ENCODE data around the gene RPS6KL1.

The RPS6KL1 gene

DNA sequence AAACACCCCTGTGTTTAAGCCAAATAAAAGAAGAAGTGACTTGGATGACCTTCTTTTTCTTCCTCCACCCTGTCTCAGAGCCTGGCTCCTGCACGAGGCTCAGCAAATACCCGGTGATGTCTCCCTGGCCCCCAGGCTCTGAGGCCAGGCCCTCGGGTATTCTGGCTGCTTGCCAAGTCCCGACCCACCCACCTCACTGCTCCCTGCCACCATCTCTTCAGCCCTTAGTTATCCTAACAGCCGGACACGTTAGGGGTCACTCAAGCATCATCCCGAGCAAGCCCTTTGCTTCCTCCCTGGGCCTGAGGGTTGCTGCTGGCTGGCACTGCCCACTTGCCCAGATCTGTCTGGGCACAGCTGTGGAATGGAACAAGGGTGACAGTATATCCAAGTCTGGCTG is 7.2 kb downstream of the RPS6KL1 start:
- TF ChIP-seq POLR2A (IDR thresholded peaks at IDR 0.05; ENCODE audit: low read depth, low read length): no peak
- TF ChIP-seq POLR2AphosphoS5 (IDR thresholded peaks at IDR 0.05; ENCODE audit: low read depth, low read length): no peak
- no peak for TF ChIP-seq TAF1 (IDR thresholded peaks at IDR 0.05; ENCODE audit: borderline replicate concordance, low read depth, low read length)
- DNase-seq (ENCODE audit: insufficient read length) (no peak), FAIRE-seq (no peak)

GRCh38 chr14:74915426-74915825 is 7.6 kb downstream of the RPS6KL1 start:
- TF ChIP-seq POLR2A (IDR thresholded peaks at IDR 0.05; ENCODE audit: low read depth, low read length) (no peak), POLR2AphosphoS5 (IDR thresholded peaks at IDR 0.05; ENCODE audit: low read depth, low read length) (no peak), TAF1 (IDR thresholded peaks at IDR 0.05; ENCODE audit: borderline replicate concordance, low read depth, low read length) (no peak)
- DNase-seq (ENCODE audit: insufficient read length): no peak
- FAIRE-seq: no peak

- no peak for DNase-seq (ENCODE audit: insufficient read length)
- no peak for TF ChIP-seq POLR2AphosphoS5 (IDR thresholded peaks at IDR 0.05; ENCODE audit: low read depth, low read length)
- peak; percentile 81 for FAIRE-seq
Measured at GRCh38 chr14:74913986-74914573, 9.0 kb downstream of the RPS6KL1 start.

DNA sequence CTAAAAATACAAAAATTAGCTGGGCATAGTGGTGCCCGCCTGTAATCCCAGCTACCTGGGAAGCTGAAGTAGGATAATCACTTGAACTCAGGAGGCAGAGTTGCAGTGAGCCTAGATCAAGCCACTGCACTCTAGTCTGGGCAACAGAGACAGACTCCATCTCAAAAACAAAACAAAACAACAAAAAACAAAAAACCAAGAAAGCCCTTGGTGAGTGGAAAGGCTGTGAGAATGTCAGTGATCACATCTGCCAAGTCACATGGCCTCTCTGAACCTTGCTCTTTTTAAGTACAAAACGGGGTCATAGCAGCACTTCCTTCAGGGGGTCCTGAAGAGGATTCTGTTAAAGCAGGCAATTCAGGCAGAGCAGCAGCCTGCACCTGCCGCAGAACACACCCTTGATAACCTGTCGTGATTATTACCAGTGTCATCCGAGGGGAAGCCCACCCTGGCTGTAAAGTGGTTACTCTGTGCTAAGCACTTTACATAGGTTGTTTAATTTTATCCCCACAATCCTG is 9.6 kb downstream of the RPS6KL1 start:
- no peak for FAIRE-seq
- no peak for DNase-seq (ENCODE audit: insufficient read length)
- TF ChIP-seq POLR2A (IDR thresholded peaks at IDR 0.05; ENCODE audit: low read depth, low read length): no peak
- TF ChIP-seq POLR2AphosphoS5 (IDR thresholded peaks at IDR 0.05; ENCODE audit: low read depth, low read length): no peak
- no peak for TF ChIP-seq TAF1 (IDR thresholded peaks at IDR 0.05; ENCODE audit: borderline replicate concordance, low read depth, low read length)

DNA sequence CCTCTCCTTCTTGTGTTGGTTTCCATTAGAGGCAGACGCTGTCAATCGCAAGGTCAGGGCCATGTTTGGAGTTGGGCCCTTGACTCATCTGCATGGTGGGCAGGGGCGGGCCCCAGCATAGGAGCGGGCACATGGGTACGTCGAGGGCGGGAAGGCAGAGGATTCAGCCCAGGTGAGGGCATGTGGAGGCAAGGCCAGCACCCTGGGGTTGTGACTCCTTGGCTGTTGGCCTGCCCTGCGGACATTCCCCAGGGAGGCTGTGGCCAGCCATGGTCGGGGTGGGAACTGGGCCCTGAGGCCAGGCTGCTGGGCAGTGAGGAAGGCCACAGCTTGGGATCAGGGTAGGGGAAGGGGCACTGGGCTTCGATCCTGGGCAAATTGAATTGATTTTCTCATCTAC is 10.3 kb downstream of the RPS6KL1 start:
- no peak for FAIRE-seq
- TF ChIP-seq POLR2A (IDR thresholded peaks at IDR 0.05; ENCODE audit: low read depth, low read length) (no peak), POLR2AphosphoS5 (IDR thresholded peaks at IDR 0.05; ENCODE audit: low read depth, low read length) (no peak), TAF1 (IDR thresholded peaks at IDR 0.05; ENCODE audit: borderline replicate concordance, low read depth, low read length) (no peak)
- no peak for DNase-seq (ENCODE audit: insufficient read length)

- DNase-seq (ENCODE audit: insufficient read length) (no peak), FAIRE-seq (no peak)
- TF ChIP-seq TAF1 (IDR thresholded peaks at IDR 0.05; ENCODE audit: borderline replicate concordance, low read depth, low read length): no peak
- TF ChIP-seq POLR2AphosphoS5 (IDR thresholded peaks at IDR 0.05; ENCODE audit: low read depth, low read length): no peak
Measured at GRCh38 chr14:74912111-74912510, 10.9 kb downstream of the RPS6KL1 start.

- FAIRE-seq (no peak), DNase-seq (ENCODE audit: insufficient read length) (no peak)
- no peak for TF ChIP-seq TAF1 (IDR thresholded peaks at IDR 0.05; ENCODE audit: borderline replicate concordance, low read depth, low read length)
- TF ChIP-seq POLR2AphosphoS5 (IDR thresholded peaks at IDR 0.05; ENCODE audit: low read depth, low read length): no peak
- no peak for TF ChIP-seq POLR2A (IDR thresholded peaks at IDR 0.05; ENCODE audit: low read depth, low read length)
Measured at GRCh38 chr14:74911704-74912103, 11.4 kb downstream of the RPS6KL1 start.

DNA sequence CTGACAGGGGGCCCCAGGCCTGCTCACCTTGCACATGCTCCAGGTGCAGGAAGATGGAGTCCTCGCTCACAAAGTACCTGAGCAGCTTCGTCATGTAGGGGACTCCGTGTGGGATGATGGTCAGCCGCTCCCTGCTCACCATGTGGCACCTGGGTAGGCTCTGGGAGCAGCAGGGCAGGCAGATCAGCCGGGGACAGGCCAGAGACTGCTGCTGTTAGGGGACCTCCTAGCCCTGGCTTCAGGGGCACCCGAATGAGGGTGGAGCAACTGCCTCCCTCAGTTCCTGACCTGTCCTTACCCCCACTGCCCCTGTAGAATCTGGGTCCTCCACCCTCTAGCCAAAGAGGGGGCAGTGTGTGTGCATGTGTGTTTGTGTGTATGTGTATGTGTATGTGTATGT is 11.8 kb downstream of the RPS6KL1 start:
- no peak for DNase-seq (ENCODE audit: insufficient read length)
- no peak for TF ChIP-seq POLR2A (IDR thresholded peaks at IDR 0.05; ENCODE audit: low read depth, low read length)
- no peak for TF ChIP-seq TAF1 (IDR thresholded peaks at IDR 0.05; ENCODE audit: borderline replicate concordance, low read depth, low read length)
- no peak for TF ChIP-seq POLR2AphosphoS5 (IDR thresholded peaks at IDR 0.05; ENCODE audit: low read depth, low read length)
- FAIRE-seq: peak; percentile 21

DNA sequence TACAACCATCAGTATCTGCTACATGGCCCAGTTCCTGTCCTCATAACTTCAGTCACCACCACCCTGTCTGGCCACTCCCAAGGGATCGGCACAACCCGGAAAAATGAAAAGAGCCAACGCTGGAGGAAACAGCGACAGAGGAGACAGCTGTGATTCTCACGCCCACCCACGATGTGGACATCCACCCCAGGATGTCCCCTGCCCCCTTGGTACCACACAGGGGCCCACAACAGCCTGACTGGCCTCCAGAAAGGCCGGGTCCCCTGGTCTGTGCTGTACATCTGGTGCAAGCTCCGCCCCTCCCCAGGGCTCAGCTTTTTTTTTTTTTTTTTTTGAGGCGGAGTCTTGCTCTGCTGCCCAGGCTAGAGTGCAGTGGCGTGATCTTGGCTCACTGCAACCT is 12.5 kb downstream of the RPS6KL1 start:
- FAIRE-seq: no peak
- TF ChIP-seq POLR2A (IDR thresholded peaks at IDR 0.05; ENCODE audit: low read depth, low read length) (no peak), TAF1 (IDR thresholded peaks at IDR 0.05; ENCODE audit: borderline replicate concordance, low read depth, low read length) (no peak), POLR2AphosphoS5 (IDR thresholded peaks at IDR 0.05; ENCODE audit: low read depth, low read length) (no peak)
- DNase-seq (ENCODE audit: insufficient read length): no peak

GRCh38 chr14:74909911-74910310 is 13.1 kb downstream of the RPS6KL1 start:
- FAIRE-seq: no peak
- DNase-seq (ENCODE audit: insufficient read length): no peak
- TF ChIP-seq POLR2A (IDR thresholded peaks at IDR 0.05; ENCODE audit: low read depth, low read length) (no peak), POLR2AphosphoS5 (IDR thresholded peaks at IDR 0.05; ENCODE audit: low read depth, low read length) (no peak), TAF1 (IDR thresholded peaks at IDR 0.05; ENCODE audit: borderline replicate concordance, low read depth, low read length) (no peak)

GRCh38 chr14:74909501-74909900 is 13.6 kb downstream of the RPS6KL1 start:
- DNase-seq (ENCODE audit: insufficient read length) (no peak), FAIRE-seq (no peak)
- TF ChIP-seq TAF1 (IDR thresholded peaks at IDR 0.05; ENCODE audit: borderline replicate concordance, low read depth, low read length): no peak
- no peak for TF ChIP-seq POLR2A (IDR thresholded peaks at IDR 0.05; ENCODE audit: low read depth, low read length)
- TF ChIP-seq POLR2AphosphoS5 (IDR thresholded peaks at IDR 0.05; ENCODE audit: low read depth, low read length): no peak

- no peak for DNase-seq (ENCODE audit: insufficient read length)
- no peak for TF ChIP-seq POLR2A (IDR thresholded peaks at IDR 0.05; ENCODE audit: low read depth, low read length)
- FAIRE-seq: no peak
Measured at GRCh38 chr14:74908861-74909341, 14.2 kb downstream of the RPS6KL1 start.

DNA sequence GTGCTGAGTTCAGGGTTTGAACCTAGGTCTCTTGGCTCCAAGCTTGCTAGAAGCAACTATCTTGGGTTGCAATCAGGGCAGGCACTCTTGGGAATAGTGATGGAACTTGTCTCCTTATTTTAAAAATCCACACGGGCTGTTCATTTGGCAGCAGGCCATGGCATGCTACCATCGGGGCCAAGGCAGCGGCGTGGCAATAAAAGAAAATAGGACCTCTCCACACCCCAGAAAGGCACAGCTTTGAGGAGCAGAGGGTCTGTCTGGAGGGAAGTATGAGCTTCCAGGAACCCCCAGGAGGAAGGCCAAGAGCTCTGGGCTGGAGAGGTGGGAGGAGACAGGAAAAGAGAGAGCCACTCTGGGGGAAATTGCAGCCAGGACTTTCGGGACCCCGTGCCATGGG is 15.3 kb downstream of the RPS6KL1 start:
- TF ChIP-seq TAF1 (IDR thresholded peaks at IDR 0.05; ENCODE audit: borderline replicate concordance, low read depth, low read length) (no peak), POLR2A (IDR thresholded peaks at IDR 0.05; ENCODE audit: low read depth, low read length) (no peak), POLR2AphosphoS5 (IDR thresholded peaks at IDR 0.05; ENCODE audit: low read depth, low read length) (no peak)
- DNase-seq (ENCODE audit: insufficient read length): no peak
- no peak for FAIRE-seq

All from GM12892 (cell line).